GM18526 (cell line): ENCODE results near the gene EFNA5.

Source experiments
- POLR2A ChIP-seq: IDR thresholded peaks from 3 replicates; pipeline ENCODE4 v1.6.1; 2011; ENCODE audit not compliant: insufficient read length; ENCODE audit errors: extremely low read depth

The EFNA5 gene

DNA sequence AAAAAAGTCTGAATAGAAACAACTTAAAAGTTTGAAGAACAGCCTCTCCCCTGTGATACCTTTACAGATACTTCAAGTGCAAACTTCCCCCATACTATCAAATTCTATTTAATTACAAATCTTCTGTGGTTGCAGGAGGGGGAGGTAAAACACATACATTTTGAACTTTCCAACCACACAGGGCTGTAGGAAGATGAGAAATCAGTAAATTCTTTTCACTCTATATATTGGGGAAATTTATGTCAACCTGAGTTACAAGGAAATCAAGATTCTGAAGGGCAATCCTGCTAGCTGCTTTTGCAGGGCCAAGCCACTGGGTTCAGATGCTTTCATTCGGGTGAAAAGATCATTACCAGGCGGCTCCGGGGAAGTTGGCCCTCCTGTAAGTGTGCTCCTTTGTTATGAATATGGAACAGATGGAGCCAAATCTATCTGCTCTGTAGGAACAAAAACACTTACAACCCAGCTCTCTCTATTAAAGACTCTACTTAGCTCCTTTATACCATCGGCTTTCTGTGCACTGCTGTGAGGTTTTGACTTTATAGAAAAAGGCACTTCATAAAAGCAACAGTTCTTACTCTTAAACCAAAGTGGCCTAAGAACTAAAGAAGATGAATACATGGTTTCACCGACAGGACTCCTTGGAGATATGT is 269.1 kb downstream of the EFNA5 start:
- no peak for TF ChIP-seq POLR2A

DNA sequence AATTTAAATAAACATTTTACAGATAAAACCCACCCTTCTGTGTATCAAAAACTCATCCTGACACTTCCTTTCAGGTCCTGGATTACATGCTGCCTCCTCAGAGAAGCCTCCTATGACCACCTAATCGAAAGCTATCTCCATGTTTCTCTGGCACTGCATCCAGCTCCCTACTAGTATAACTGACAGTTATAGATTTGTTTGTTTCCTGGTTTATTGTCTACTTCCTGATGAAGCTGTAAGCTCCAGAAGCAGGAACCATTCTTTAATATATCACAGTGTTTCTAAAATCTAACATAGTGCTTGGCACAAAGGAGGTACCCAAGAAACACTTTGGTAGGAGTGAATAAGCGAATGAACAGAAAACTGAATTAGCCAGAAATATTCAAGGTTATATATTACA is 270.4 kb downstream of the EFNA5 start:
- no peak for TF ChIP-seq POLR2A

DNA sequence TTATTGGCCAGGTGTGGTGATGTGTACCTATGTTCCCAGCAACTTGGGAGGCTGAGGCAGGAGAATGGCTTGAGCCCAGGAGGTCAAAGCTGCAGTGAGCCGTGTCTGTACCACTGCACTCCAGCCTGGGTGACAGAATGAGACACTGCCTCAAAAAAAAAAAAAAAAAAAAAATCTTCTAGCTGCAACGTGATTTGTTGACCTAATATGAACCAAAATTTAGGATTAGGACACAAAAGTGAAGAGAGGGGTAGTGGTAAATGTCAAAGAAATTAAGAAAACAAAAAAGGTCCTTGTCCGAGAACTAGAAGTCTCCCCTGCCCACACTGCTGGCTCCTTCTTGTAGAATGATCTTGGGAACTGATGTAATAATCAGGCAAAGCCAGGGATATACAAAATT is 272.0 kb downstream of the EFNA5 start:
- TF ChIP-seq POLR2A = no peak

DNA sequence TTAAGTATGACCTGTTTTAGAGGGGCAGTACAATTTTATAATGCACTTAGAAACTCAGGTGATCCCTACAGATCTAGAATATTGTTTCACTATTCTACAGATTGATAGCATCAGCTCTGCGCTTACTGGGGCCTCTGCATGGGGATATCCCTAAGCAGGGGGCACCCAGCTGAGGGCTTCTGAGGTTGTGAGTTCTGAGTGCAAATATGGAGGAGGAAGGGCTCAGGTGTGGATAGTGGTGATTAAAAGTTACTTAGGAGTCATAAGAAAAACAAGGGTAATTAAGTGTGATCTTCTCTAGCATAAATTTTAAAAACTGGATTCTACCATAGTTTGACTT is 274.4 kb downstream of the EFNA5 start:
- no peak for TF ChIP-seq POLR2A

DNA sequence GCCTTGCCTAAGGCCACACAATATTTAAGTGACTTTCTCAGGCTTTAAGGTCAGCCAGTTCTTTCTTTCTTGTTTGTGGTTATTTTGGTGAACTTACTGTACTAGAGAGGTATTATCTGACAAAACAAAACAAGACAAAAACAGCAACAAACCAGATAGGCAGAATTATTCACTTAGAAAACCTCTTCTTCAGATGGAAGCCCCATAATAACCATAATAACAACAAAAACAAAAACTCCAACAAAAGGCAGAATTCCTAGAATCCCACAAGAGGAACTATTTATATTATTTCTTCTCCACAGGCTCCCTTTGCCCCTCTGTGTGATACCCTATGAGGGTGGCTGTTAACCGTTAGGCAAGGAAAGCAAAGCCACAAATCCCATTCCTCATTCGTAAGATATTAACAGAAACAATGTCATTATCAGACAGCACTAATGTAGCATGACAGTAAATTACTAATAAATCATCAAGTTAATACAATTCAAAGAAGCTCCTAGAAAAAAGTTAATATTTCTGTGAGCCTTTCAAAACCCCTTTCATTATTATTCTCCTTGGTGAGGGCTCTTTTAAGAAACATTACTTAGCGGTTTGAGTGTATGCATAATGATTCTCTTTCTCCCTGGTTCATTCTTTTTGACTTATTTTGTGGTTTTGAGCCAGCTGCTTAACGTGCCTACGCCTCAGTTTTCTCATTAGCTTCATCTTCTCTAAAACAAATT is 274.9 kb downstream of the EFNA5 start:
- no peak for TF ChIP-seq POLR2A

DNA sequence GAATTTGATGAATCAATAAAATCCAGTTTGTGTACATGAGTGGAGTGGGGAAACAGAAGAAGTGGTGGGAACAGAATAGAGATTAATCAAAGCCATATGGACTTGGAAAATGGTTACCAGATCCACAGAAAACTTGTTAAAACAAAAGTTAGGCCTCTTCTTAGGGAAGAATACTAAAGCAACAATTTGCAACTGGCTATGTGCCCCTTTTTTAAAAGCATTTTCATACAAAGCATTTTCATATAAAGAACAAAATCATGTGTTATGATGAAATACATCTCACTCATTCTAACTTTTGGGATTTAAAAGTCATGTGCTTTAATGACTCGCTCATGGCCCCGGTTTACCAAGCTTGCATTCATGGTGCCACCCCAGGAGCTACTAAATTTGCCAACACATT is 276.9 kb downstream of the EFNA5 start:
- no peak for TF ChIP-seq POLR2A

DNA sequence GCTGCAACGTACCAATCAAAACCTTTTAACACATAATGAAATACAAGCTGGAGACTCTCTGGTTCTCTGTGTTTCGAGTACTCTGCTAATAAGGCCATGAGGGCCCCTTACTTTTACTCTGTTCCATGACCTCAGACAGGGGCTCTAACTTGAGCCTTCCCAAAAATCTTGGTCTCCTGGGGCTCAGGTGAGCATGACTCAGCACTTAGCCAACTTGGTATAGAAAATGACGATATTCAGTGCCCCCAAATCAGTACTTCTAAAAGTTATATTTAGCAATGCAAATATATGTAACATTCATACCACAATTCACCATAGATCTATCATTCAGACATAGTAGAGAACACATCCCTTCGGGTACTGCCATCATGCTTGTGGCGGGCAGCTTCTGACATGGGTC is 278.9 kb downstream of the EFNA5 start:
- no peak for TF ChIP-seq POLR2A

DNA sequence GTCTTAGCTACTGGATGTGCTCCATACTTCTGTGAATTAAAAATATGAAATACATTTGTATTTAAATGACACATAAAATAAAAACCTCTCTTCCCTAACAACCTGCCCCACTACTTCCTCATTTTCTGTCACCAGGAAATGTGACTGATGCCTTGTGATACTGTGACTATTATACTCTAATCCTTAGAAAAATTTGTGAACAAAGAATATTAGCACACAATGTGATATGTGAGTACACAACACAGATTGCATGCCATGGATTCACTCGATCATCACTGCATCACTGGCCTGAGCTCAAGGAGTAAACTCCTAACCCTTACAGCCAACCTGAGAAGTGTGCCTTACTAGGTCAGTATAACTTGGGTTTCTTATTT is 281.0 kb downstream of the EFNA5 start:
- TF ChIP-seq POLR2A = no peak

DNA sequence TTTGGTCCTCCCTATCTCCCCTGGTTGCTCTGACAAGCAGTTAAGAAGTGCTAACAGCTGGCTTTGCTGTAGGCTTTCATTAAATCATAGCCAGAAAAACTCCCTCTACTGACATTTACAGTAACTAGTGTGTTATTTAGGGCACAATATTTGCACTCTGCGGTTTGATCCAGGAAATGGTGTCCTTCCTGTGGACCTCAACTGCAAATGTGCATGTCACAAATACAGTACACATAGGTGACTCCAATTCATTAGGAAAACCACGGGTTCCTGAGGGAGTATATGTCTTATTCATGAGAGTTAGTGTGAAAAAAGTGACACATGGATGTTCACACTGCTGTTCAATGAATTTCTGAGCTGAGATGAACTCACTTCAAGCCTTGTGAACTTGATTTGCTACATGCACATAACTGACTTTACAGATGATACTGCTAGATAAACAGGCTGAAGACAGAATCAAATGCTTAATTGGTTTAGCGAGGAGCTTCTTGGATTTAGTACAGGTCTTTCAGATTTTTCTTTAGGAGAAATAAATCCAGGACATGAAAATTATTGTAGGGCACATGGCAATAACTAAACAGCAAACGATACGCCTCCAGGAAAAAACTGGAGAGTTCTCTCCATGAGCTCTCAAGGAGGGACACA is 281.5 kb downstream of the EFNA5 start:
- no peak for TF ChIP-seq POLR2A

DNA sequence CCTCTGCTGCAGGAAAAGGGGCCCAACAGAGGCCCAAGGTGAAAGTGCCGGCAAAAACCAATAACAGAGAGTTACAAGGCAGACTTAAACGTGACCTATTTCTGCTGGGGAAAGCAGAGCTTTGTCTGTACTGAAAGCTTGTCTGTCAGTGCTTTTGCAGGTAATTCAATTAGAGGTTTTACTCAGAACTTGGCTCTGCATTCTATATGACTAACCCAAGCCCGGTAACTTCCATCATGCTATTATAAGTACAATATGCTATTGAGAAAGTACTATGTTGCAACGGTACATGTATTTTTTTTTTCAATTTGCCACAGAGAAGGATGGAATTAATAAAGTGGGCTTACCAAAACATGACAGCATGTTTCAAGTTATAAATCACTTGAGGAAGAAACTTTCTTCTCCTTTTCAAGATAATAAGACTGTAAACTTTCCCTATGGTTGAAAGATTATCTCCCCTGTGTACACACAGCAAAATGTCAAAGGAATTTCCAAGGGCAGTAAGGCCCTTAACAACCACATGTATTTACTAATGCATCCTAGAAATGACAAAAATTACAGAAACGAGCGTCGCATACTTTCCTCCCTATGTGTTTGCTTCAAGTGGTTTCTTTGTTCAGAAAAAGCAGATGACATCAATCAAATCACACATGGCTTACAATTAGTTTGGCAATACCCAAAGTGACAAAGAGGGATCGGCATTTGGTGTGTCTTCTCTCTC is 282.4 kb downstream of the EFNA5 start:
- TF ChIP-seq POLR2A = no peak

DNA sequence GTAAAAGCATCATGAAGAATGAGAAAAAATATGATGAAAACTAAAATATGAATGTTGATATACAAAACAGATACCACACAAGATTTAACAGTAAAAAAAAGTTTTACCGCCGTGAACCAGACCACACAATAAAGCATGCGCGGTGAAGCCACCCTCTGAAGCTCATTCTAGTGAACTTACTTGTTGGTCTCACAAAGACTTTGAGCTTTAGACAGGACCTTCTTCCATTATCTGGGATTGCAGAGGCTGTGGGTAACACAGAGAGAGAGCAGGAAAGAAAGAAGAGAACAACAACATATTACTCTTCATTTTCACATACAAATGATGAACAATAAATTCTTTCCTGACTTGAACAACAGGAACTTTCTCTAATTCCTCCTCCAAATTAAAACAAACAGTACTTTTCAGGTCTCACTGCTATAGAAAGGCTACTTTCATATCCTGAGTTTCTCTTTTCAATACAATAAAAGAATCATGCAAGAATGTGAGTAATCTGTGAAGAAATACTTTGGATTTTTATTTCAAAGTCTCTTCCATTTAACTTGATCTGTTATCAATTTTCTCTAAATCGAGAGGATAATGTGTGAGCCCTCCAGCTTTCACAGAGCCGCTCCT is 283.1 kb downstream of the EFNA5 start:
- no peak for TF ChIP-seq POLR2A

DNA sequence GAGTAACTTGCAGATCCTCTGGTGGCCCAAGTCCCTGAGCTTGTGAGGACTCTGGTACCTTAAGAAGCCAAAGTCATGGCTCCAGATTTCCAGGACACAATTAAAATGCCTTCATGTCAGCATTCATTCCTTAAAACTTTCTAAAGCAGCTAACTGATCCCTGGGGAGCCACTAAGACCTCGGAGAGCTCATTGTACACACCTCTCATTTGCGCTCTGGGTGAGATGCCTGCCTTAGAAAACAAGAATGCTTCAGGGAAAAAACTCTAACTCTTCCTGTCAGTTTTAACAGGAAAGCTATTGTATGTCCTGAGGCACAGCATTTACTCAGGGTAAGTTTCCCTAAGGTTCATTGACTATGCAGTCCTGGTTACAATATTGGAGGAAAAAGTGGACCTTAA is 285.0 kb downstream of the EFNA5 start:
- no peak for TF ChIP-seq POLR2A

DNA sequence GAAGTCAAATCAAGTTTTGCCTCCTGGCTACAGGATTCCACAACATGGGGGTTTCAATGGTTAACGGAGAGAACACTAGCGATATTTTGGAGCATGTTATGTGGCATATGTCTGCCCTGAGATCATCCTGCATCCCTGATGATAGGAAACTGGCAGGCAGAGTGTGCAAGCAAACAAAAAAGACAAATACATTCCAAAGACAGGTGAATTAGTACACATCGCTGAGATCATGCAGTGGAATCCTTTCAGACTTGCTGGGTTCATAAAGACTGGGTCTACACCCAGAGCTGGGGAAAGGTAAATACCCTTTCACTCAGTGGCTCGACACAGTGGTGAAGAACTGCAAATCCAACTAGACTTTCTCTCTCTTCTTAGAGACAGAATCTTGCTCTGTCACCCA is 286.5 kb downstream of the EFNA5 start:
- TF ChIP-seq POLR2A = no peak

DNA sequence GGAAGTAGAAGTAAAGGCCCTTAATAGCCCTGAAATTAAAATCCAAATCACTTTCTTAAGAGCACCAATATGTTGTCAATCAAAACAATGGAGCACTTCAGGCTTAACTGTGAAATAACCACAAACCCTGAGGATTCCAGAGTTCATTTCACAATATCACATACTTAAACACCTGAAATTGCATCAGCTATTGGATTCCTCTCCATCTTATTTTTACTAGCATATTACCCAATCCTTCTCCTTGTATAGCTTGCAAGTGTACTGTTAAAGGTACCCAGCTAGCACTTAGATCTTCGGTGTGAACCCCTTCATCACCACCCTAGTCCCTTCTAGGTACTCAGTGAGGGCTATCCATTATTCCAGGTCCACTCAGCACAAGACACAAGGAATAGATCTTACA is 287.3 kb downstream of the EFNA5 start:
- TF ChIP-seq POLR2A = no peak

DNA sequence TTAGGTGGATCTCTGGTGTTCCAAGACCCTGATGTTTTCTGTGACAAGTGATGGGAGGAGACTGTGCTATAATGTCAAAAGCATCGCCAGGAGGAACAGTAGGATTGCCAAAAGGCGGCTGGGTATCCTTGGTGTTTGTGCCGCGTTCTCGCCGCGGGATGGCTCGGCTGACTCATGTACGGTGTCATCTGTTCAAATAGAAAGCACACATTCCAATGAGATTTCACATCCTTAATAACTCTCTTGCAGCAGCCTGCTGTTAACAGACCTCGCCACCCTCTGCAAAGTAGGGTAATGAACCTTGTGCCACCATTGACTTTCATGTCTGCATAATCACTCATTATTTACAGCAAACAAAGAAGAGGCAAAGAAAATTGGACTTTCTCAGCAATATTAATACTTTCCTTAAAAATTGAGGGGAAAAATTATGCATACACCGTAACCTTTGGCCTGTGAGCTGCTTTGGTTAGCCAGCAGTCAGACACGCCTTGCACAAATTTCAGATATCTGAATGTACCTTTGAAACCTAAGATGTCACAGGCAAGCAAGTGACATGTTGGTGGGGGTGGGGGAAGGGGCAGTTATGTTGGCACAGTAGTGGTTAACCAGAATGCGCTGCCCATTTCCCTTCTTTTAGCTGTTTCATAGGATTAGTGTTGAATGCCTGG is 289.4 kb downstream of the EFNA5 start:
- no peak for TF ChIP-seq POLR2A

DNA sequence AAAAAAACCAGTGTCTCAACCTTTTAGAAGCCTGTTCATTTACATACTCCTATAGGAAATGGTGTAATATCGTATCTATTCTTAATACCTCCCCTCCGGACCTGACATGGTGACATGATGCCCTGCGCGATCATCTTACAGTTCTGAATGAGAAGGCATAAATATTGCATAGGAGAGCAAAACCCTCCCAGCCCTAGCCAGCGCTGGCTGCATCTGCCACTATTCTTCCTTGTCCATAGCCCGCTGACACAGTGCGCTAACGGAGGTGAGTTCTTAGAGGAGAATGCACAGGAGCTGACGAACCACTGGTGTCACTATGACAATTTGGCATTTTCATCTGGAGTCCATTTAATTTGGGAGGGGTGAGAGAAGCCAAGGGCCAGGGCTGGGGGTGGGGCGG is 290.1 kb downstream of the EFNA5 start:
- no peak for TF ChIP-seq POLR2A
